ENCODE measurements around the gene OXER1. TPM values are rescaled to one million over a fixed set of nuclear protein-coding genes. Genes with fewer than 3 reads are reported as not detected.

The OXER1 gene
- total and polyA plus RNA-seq, 2 of the 13 experiments (the other 11 are each of a cell fraction or from before 2014, with no cell fraction given): 8.0 to 9.0 TPM

- TF ChIP-seq ZNF280D (CRISPR knock-in tag; IDR thresholded peaks at IDR 0.05) (no peak), RNF219 (CRISPR knock-in tag; IDR thresholded peaks at IDR 0.05) (no peak), POGZ (CRISPR knock-in tag; IDR thresholded peaks at IDR 0.05) (no peak), ZHX1 (CRISPR knock-in tag; IDR thresholded peaks at IDR 0.05; ENCODE audit: low read depth) (no peak), ZNF550 (CRISPR knock-in tag; IDR thresholded peaks at IDR 0.05; ENCODE audit: borderline replicate concordance) (no peak), ZNF737 (CRISPR knock-in tag; IDR thresholded peaks at IDR 0.05; ENCODE audit: borderline replicate concordance) (no peak), NFRKB (IDR thresholded peaks at IDR 0.05) (no peak), ZNF768 (CRISPR knock-in tag; IDR thresholded peaks at IDR 0.05) (no peak), LCORL (IDR thresholded peaks at IDR 0.05) (no peak), LCORL (CRISPR knock-in tag; IDR thresholded peaks at IDR 0.05) (no peak), SMYD3 (CRISPR knock-in tag; IDR thresholded peaks at IDR 0.05) (no peak), JUN (CRISPR knock-in tag; IDR thresholded peaks at IDR 0.05) (no peak), PHB2 (IDR thresholded peaks at IDR 0.05; ENCODE audit: partially characterized antibody) (no peak), ZBTB7B (CRISPR knock-in tag; IDR thresholded peaks at IDR 0.05) (no peak), XRCC5 (optimal IDR thresholded peaks at IDR 0.05; ENCODE audit: low read length) (no peak), JDP2 (CRISPR knock-in tag; IDR thresholded peaks at IDR 0.05; ENCODE audit: borderline replicate concordance) (no peak), MXD4 (CRISPR knock-in tag; IDR thresholded peaks at IDR 0.05) (0 out of 2 replicates have a peak, but pooled peaks have one; percentile 55), MIER3 (CRISPR knock-in tag; IDR thresholded peaks at IDR 0.05; ENCODE audit: borderline replicate concordance) (0 out of 2 replicates have a peak, but pooled peaks have one; percentile 24), ZNF839 (CRISPR knock-in tag; IDR thresholded peaks at IDR 0.05; ENCODE audit: borderline replicate concordance) (no peak)
- TF ChIP-seq, protein P1, sequence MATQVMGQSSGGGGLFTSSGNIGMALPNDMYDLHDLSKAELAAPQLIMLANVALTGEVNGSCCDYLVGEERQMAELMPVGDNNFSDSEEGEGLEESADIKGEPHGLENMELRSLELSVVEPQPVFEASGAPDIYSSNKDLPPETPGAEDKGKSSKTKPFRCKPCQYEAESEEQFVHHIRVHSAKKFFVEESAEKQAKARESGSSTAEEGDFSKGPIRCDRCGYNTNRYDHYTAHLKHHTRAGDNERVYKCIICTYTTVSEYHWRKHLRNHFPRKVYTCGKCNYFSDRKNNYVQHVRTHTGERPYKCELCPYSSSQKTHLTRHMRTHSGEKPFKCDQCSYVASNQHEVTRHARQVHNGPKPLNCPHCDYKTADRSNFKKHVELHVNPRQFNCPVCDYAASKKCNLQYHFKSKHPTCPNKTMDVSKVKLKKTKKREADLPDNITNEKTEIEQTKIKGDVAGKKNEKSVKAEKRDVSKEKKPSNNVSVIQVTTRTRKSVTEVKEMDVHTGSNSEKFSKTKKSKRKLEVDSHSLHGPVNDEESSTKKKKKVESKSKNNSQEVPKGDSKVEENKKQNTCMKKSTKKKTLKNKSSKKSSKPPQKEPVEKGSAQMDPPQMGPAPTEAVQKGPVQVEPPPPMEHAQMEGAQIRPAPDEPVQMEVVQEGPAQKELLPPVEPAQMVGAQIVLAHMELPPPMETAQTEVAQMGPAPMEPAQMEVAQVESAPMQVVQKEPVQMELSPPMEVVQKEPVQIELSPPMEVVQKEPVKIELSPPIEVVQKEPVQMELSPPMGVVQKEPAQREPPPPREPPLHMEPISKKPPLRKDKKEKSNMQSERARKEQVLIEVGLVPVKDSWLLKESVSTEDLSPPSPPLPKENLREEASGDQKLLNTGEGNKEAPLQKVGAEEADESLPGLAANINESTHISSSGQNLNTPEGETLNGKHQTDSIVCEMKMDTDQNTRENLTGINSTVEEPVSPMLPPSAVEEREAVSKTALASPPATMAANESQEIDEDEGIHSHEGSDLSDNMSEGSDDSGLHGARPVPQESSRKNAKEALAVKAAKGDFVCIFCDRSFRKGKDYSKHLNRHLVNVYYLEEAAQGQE (IDR thresholded peaks at IDR 0.05; ENCODE audit: borderline replicate concordance in 1 of 2, low read depth in 1 of 2, low read length in 2 of 2): no peak
These were observed 31.9 kb upstream of the OXER1 start (continued) for GRCh38 chr2:42795841-42796301.
